WI38 (cell line): ENCODE data around the gene HNRNPH1.

Experiments used
- H3K4me3 ChIP-seq: 2 replicates; pipeline ENCODE4 v1.5.1; 2011; ENCODE audit warnings: low read depth, mild to moderate bottlenecking, control low read depth, low read length
- CTCF ChIP-seq: IDR thresholded peaks from 2 replicates; pipeline ENCODE4 v1.5.1; 2012; ENCODE audit warnings: low read depth, mild to moderate bottlenecking, control low read depth, low read length

HNRNPH1 gene

GRCh38 chr5:179612577-179613459, 10.7 kb downstream of the HNRNPH1 start:
- no peak overlapping the region for H3K4me3 ChIP-seq
- no peak for TF ChIP-seq CTCF

- TF ChIP-seq CTCF, result no peak
Measured at GRCh38 chr5:179610903-179611265, 12.6 kb downstream of the HNRNPH1 start.

GRCh38 chr5:179610109-179610902, 13.2 kb downstream of the HNRNPH1 start:
- H3K4me3 ChIP-seq, result no peak overlapping the region
- TF ChIP-seq CTCF, result no peak

More at GRCh38 chr5:179610903-179611265, 12.6 kb downstream of the HNRNPH1 start:
- no peak overlapping the region for H3K4me3 ChIP-seq

GRCh38 chr5:179609834-179610108, 13.7 kb downstream of the HNRNPH1 start:
- H3K4me3 ChIP-seq, result no peak overlapping the region
- TF ChIP-seq CTCF, result no peak

GRCh38 chr5:179608131-179608581, 15.3 kb downstream of the HNRNPH1 start:
- no peak for TF ChIP-seq CTCF
- H3K4me3 ChIP-seq, result no peak overlapping the region

GRCh38 chr5:179607160-179607931, 16.1 kb downstream of the HNRNPH1 start:
- no peak for TF ChIP-seq CTCF
- H3K4me3 ChIP-seq, result no peak overlapping the region
